Measurements from ENCODE around the gene CABLES1.

CABLES1 gene

DNA sequence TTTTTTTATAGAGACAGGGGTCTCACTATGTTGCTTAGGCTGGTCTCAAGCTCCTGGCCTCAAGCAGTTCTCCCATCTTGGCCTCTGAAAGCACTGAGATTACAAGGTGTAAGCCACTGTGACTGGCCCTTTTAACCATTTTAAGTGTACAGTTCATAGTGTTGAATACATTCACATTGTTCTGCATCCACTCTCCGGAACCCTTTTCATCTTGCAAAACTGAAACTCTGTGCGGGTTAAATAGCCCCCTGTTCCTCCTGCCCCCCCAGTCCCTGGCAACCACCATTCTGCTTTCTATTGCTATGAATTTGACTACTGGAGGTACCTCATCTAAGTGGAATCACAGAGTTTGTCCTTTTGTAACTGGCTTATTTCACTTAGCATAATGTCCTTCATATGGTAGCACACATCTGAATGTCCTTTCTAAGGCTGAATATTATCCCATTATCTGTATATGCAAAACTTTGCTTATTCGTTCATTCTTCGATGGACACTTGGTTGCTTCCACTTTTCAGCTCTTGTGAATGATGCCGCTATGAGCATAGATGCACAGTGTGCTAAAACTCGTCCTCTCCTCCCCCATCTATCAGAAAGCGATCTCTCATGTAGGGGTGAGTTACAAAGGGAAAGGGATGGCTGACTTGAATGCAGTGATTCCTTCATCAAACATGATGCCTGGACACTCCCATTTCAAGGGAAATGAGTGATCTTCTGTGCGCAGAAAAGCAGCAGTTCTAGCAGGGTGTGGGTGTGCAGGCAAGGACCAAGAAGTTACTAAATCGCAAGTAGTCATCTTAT, 30.2 kb downstream of the CABLES1 start:
- DNase-seq (ENCODE audit: low read depth, low spot score) = no peak

DNA sequence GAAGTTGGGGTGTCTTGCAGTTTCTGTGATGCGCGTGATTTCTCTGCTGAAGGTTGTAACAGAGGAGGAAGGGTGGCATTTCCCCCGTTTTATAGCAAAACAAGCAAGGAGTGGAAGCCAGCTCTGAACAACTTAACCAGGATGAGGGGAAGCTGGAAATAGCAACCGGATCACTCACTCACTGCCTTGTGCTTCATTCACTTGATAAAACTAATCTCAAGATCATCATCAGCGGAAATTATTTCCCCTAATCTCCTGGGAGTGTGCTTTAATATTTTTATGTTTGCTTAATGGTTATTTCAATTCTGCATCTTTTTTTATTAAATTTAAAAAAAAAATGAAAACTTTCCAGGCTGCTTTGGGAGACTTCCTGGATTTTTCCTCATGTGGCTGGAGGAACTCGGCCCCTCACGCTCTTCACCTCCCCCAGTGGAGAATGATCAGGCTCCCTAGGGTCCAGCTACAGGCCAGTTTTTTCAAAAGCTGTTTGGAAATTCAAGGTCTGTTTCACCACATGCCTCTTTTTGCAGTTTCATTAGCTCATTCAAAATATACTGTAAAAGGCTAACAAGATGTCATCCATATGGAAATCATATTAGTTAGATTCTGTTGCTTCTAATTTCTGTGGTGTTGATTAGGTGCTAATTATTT, 31.7 kb downstream of the CABLES1 start:
- DNase-seq (ENCODE audit: low read depth, low spot score) = no peak

DNA sequence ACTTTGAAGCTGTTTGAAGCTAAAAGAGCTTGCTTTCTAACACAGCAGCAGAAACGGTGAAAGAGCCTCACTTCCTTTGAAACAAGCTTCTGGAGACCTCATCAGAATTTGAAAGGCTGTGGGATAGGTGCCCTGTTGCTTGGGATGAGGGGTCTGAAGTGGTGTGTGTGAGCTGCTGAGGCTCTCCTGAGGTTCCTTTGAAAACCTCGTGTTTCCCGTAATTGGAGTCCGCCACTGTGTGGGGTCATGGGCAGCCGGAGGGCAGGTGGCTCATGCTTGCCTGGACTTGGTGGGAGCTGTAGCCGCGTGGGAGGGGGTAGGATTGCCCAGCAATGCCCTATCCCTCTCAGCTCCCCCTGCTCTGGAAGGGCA, 34.4 kb downstream of the CABLES1 start:
- peak; percentile 67 for DNase-seq (ENCODE audit: low read depth, low spot score)

DNA sequence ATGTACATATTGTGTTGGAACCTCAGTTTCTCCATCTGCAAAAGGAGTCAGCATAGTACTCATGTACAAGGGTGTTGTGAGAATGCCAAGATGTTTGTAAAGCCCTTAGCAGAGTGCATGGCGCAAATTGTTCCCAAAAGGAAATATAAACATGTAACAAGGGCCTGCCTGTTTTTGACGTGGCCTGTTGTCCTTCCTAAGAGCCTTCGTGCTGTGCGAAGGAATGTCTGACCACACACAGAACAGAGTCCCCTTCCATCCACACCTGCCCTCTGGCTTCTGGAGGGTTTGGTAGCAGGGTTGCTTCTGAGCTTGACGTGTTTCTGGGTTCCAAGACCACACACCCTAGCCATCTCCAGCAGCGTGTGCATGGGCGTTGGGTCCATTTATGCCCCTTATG, 34.9 kb downstream of the CABLES1 start:
- no peak for DNase-seq (ENCODE audit: low read depth, low spot score)

DNA sequence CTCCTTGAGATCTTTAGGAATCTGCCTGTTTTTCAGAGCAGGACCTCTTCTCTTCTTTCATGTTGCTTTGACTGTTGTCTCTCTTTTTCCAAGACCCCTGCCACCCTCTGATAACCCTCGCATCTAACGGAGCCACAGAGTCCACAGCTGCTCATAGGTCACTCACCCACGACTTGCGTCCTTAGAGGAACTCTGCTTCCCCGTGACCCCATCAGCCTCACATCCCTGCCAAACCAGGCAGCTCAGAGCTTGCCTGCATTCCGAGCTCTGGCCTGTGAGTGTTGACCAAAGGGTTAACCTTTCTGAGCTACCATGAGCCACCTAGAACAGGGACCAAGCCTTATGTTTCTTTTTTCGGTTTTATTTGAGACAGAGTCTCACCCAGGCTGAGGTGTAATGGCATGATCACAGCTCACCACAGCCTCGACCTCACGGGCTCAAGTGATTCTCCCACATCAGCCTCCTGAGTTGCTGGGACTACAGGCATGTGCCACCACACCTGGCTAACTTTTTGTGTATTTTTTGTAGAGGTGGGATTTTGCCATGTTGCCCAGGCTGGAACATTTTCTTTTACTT, 36.4 kb downstream of the CABLES1 start:
- no peak for DNase-seq (ENCODE audit: low read depth, low spot score)

DNA sequence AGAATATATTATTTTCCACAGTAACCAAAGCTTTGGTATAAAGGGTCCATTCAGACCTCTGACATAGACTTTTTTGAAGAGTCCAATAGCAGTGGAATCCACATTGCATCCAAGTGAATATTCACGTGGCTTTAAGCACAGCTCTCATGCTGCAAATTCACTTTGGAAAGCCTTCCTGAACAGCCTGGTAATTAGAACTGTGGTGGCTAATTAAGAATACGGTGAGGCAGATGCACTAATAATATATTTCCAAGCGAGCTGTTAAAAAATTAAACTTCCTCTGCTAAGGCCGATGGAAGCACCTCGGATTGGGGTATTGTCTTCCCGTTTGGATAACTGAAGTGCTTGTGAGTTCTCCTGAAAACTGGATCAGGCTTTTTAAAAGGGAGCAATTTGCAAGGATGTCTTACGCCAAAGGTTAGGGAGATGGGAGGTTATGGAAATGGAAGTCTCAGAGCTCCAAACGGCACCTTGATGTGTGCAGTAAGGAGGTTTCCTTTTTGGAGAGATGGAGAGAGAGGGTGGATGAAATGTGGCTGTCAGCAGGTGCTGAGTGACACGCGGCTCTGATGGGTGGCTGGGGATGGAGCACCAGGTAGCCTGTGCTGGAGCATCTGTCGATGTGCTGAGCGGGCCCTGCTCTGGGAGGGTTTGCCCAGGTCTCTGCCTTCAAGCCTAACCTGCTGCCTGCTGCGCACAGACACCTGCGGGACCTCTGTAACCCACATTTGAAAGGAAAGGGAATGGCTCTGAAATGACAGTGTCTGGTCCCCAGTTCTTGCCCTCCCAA, 37.5 kb downstream of the CABLES1 start:
- no peak for DNase-seq (ENCODE audit: low read depth, low spot score)

DNA sequence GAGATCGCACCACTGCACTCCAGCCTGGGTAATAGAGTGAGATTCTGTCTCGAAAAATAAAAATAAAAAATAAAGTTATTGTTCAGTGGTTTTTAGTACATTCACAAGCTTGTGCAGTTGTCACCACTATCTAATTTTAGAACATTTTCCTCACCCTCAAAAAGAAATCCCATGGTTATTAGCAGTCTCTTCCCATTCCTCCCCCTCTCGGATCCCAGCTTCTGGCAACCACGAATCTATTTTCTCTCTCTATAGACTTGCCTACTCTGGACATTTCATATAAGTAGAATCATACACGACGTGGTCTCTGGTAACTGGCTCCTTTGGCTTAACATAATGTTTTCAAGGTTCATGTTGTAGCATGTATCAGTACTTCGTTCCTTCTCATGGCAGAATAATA, 38.6 kb downstream of the CABLES1 start:
- no peak for DNase-seq (ENCODE audit: low read depth, low spot score)

DNA sequence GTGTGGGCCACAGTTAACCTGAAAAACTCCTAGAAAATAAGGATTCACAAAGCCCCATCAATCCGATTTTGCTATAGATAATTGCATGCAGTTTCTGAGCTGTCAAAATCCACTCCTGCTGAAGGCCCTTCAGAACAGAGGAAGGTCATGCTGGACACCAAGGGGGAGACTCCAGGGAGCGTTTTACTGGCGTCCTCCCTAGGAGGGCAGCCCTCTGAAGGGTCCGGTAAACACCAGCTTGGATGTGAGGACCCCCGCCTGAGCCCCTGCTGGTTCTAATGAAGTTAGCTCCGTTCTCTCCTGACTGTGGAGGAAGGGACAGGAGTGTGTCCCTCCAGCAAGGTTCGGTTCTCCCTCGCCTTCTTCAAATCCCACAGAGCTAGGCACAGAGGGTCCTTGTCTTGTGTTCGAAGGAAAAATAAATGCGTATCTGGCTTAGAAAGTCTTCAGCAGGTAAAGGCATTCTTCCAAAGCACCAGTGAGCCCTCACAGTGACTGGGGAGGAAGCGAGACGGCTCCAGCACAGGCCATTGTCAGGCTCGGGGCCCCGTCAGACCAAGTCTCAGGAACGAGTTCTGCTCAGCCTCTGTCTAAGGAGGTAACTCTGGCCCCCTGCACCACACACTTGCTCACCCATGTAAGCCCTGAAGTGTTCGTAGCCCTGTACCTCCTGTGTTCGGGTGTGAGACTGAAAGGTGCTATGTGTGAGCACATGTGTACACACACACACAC, 41.6 kb downstream of the CABLES1 start:
- no peak for DNase-seq (ENCODE audit: low read depth, low spot score)

DNA sequence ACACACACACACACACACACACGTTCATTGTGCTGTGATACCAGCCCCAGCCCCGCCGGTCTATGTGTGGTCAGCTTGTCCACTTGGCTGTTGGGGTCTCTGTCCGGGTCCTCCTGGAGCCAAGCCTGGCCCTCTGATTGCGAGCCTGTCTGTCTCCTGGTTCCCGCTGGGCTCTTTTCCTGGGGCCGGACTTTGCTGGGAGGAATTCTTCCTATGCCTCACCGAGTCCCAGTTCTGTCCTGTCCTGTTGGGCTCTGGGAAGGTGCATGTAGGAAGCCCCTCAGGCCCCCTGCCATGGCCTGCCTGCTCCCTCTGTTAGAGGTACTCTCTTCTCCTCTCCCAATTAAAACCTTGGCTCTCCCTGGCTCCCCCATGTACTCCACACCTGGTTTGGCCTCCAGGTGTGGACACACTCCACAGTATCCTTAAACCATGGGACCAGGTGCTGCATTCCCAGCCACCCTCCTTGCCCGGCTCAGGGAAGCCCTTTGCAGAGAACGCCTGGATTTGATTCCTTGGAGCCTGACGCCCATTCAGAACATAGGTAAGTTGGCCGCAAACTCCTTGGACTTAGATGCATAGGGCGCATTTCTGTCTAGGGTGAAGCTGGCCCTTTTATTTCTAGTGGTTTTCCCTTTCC, 42.3 kb downstream of the CABLES1 start:
- DNase-seq (ENCODE audit: low read depth, low spot score) = no peak

DNA sequence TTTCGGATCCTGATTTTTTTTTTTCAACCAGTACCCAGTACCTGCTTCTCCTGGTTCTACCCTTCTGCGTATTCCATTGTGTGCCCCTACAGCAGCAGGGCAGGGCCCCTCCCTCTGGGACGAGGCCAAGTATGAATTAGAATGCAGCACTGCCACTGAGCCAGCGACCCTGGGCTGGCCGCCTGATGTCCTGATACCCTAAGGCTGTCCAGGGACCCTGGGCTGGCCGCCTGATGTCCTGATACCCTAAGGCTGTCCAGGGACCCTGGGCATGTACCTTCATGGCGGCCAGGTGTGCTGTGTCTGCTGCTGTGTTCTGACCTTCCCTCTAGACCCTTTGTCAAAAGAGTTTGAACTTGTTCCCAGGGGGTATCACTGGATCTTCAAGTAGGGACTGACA, 42.9 kb downstream of the CABLES1 start:
- no peak for DNase-seq (ENCODE audit: low read depth, low spot score)

DNA sequence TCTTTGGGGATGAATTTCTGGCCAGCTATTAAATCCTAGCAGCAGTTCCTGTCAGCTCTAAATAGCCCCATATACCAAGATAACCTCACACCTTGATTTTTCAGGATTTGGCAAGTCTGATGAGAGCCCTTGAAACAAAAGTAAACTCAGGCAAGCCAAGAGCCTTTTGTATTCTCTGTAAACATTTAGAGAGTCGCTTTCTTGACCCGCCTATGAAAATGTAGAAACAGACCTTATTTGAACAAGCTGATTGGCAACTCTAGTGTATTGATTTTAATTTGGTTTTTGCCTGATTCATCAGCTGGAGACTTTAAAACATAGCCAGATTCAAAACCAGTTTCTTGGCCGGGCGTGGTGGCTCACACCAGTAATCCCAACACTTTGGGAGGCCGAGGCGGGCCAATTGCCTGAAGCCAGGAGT, 43.4 kb downstream of the CABLES1 start:
- no peak for DNase-seq (ENCODE audit: low read depth, low spot score)

DNA sequence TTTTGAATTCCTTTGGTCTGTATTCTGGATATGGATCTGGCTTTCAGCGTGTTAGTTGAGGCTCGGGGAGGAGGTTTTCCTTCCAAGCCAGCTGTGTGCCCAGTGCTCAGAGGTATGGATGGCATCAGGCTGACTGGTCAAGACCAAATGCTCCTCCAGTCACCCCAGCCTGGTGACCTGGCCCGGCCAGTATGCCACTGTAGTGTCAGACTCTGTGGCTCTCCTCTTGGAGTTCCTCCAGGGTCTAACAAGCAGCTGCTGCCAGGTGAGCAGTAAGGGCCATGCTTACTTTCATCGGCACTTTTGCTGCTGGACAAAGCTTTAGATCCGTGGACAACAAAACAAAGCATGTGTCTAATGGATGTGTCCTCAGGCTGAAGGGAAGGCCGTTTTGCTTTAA, 44.1 kb downstream of the CABLES1 start:
- DNase-seq (ENCODE audit: low read depth, low spot score) = no peak

DNA sequence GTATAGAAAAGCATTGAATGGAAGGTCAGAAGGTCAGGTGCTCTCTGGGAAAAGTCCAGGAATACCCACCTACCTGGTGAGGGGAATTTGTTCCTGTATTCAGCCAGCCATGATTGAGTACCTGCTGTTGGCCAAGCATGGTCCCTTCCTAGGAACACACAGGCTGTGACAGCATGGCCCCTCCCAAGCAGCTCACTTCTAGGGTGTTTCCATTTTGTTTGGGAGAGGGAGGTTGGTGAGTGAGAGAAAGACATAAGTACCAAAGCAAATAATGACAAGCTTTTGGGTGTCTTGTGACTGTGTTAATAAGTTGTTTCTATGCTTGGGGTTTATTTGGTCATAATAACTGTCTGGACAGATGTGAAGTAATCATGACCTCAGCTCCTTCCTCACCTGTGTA, 46.3 kb downstream of the CABLES1 start:
- no peak for DNase-seq (ENCODE audit: low read depth, low spot score)

DNA sequence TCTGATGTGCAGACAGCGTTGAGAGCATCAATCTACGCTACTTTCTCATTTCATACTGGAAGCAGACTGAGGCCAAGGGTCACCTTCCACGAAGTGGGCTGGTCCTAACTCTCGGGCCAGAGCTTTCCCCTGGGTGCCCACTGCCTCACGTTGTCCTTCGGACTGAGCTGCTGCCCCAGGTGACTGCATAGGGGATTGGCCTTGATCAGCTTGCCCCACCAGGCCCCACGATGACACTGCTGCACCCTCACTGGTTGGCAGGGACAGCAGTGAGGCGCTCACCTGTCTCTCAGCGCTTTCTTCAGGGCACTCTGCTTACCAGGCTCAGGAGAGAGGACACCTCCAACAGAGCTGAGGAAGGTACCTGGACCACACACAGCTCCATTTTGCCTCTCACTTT, 47.3 kb downstream of the CABLES1 start:
- no peak for DNase-seq (ENCODE audit: low read depth, low spot score)

DNA sequence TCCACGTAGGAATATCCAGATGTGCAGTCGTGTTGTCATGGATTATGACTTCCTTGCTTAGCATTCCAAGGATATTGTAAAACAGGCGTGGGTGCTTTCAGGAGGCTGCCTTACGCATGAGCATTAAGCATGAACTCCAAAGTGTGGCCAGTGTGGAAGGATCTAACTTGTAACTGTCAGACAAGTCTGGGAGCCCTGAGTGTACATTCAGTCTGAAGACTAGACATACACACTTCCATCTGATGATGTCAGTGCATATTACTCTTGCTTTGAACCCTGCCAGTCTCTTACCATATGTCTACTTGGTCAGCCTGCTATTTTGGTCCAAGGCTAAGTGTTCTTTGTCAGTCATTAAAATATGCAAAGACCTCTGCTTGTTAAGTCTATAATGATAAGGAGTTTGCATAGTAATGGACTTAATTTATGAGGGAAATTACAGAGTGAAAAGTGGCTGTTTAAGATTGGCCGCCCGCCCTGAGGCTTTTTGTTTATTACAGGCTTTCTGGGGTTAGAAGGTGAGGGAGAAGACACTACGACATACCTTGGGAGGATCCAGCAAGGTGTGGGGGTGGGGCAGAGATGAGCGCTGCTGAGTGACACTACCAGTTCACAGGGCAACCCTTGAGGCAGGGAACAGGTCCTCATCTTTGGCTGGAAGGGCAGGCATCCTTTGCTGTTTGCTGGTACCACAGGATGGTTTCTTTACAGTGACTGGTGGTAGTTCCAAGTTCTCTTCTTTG, 48.3 kb downstream of the CABLES1 start:
- DNase-seq (ENCODE audit: low read depth, low spot score) = no peak

DNA sequence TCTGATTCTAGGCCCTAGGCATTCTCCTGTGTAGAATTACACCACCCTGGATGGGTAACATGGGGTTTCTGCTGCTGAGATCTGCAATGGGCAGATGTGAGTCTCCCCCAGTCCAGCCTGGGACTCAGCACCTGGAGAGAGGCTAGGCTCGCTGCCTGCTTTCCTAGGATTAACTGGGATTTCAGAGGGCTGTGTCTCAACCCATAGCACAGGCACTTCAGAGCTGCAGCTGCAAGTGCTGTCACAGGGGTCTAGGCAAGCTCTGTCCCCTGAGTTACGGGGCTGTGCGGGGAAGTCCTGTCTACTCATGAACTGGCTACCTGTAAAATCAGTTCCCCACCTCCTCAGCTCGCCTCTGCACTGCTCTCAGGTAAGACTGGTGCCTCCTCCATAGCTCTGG, 51.5 kb downstream of the CABLES1 start:
- no peak for DNase-seq (ENCODE audit: low read depth, low spot score)

DNA sequence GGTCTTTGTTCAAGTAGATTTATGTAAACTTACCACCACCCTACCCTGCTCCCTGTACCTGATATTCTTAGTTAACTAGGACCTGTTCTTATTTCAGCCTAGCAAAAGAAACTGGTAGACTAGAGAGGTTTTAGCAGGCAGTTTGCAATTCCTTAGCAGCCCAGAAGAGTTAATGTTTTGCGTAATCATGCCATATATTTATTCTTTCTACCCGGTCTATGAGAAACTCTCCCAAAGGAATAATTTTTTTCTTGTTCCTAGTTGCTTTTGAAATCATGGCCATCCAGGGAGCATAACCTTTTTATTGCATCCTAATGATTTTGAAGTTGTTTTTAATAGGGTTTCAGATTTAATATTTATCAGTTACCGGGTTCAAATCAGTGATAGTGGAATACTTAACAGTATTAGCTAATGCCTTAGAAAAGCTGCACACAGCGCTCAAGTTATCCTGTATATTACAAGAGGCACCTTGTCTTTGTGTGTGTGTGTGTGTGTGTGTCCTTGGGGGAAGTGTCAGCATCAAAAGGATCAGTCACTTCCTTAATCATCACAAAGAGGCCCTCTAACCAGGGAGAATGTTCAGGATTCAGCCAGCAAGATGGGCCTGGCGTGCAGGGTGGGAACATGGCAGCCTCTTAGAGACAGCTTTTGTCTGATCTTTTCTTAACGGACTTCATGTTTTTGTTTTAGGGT, 52.9 kb downstream of the CABLES1 start:
- no peak for DNase-seq (ENCODE audit: low read depth, low spot score)

DNA sequence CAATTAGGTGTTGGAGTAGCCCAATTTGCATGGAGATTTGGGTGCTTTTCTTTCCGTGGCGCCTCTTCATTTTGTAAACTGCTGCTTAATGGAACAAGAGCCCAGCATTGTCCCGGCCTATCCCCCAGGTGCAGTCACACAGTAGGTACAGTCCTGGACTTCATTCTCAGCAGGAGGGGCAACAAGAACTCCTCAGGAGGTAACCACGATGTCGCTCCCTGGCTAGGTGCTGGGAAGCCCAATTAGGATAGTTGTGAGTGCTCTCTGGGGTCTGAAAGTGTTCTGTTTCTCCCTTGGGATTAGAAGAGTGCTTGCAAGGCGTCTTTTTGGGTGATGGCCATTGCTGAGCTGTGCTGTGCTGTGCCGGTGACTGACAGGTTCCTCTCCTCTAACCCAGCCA, 53.8 kb downstream of the CABLES1 start:
- no peak for DNase-seq (ENCODE audit: low read depth, low spot score)

DNA sequence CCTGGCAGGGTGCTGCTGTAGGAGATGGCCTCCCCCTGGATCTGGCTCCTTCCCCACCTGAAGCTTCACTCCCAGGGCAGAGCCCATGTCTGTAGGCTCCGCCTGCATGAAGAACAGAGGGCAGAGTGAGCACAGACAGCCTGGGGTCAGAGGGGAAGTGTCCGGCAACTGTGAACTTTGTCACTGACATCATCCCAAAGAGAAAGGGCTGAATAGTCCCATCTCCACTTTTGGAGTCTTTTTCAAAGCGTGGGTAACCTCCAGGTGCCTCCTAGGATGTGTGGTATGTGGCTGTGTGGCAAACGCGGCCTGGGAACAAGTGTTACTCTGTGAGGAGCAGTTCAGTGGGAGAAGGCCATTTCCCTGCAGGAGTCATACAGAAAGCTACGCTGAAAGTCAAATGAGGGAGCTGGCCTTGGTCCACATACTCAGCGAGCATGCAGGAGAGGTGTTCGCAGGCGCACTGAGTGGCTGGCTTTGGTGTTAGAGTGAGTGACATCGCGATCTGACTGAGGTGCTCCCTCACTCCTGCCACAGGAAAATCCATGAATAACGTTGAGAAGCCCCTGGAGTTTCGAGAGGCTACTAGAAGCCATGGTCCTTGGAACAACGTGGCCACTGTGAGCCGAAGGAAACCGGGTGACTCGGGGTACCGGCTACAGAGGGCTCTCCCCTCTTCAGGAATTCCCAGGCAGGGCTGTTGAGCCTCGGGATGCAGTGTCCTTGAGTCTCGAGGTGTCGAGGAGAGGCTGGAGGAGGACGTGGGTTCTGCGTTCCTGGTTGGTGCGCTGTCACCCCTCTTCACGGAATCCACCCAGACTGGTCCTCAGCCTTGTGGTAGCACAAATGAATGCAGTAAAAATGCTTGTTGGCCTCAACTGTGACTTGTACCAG, 54.7 kb downstream of the CABLES1 start:
- DNase-seq (ENCODE audit: low read depth, low spot score) = no peak
